PFSK-1 (cell line): ENCODE results near the gene LHPP.

Experiments used
- FOXP2 ChIP-seq: optimal IDR thresholded peaks from 2 replicates; pipeline ENCODE3; 2011; ENCODE audit warnings: borderline replicate concordance, control low read depth, inconsistent platforms; ENCODE audit not compliant: insufficient read depth; ENCODE audit errors: extremely low read length, extremely low read depth
- POLR2AphosphoS5 ChIP-seq: IDR thresholded peaks from 2 replicates; pipeline ENCODE4 v1.6.1; 2012; ENCODE audit warnings: low read depth, mild to moderate bottlenecking, control low read depth, low read length, moderate library complexity
- REST ChIP-seq, 2 experiments: IDR thresholded peaks; 2 replicates each; pipeline versions ENCODE4 v1.6.1 to v1.8.0; 2011 to 2012; ENCODE audit warnings: low read depth in 2 of 2, low read length in 2 of 2, control low read depth in 1 of 2, inconsistent platforms in 1 of 2, mild to moderate bottlenecking in 1 of 2, moderate library complexity in 1 of 2; ENCODE audit not compliant: insufficient read depth in 1 of 2
- SIN3A ChIP-seq: IDR thresholded peaks from 2 replicates; pipeline ENCODE4 v1.6.1; 2012; ENCODE audit warnings: mild to moderate bottlenecking, low read length, moderate library complexity, borderline replicate concordance; ENCODE audit not compliant: insufficient read depth
- TAF1 ChIP-seq: IDR thresholded peaks from 2 replicates; pipeline ENCODE4 v1.6.1; 2012; ENCODE audit warnings: low read length, control low read depth, borderline replicate concordance; ENCODE audit not compliant: insufficient read depth

LHPP gene

DNA sequence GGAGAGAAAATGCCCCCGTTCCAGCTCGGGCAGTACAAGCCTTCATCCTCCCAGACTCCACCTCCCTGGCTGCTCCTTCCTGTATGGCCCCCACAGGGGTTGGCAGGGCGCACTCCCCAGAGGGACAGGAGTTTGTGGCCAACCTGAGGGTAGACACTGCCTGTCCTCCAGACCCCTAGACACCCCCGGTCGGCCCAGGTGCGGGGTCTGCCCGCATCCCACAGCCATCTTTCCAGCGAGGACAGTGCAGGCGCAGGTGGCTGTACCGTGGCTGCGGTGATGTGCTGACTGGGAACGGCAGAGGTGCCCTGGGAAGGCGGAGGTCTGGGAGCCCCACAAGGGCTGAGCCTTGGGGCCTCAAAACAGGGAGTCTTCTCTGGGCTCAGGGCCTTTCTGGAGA lies 81.5 kb downstream of the LHPP start:
- TF ChIP-seq FOXP2 (no peak), REST (IDR thresholded peaks at IDR 0.05; ENCODE audit: insufficient read depth in 1 of 2, low read depth in 2 of 2, low read length in 2 of 2) (no peak), TAF1 (no peak), POLR2AphosphoS5 (no peak), SIN3A (no peak)

GRCh38 chr10:124543971-124544370 lies 82.3 kb downstream of the LHPP start:
- no peak for TF ChIP-seq SIN3A
- no peak for TF ChIP-seq TAF1
- no peak for TF ChIP-seq REST (IDR thresholded peaks at IDR 0.05; ENCODE audit: insufficient read depth in 1 of 2, low read depth in 2 of 2, low read length in 2 of 2)
- no peak for TF ChIP-seq POLR2AphosphoS5
- TF ChIP-seq FOXP2 = no peak

GRCh38 chr10:124544711-124545110 lies 83.1 kb downstream of the LHPP start:
- no peak for TF ChIP-seq FOXP2
- no peak for TF ChIP-seq SIN3A
- TF ChIP-seq REST (IDR thresholded peaks at IDR 0.05; ENCODE audit: insufficient read depth in 1 of 2, low read depth in 2 of 2, low read length in 2 of 2) = no peak
- no peak for TF ChIP-seq TAF1
- no peak for TF ChIP-seq POLR2AphosphoS5

DNA sequence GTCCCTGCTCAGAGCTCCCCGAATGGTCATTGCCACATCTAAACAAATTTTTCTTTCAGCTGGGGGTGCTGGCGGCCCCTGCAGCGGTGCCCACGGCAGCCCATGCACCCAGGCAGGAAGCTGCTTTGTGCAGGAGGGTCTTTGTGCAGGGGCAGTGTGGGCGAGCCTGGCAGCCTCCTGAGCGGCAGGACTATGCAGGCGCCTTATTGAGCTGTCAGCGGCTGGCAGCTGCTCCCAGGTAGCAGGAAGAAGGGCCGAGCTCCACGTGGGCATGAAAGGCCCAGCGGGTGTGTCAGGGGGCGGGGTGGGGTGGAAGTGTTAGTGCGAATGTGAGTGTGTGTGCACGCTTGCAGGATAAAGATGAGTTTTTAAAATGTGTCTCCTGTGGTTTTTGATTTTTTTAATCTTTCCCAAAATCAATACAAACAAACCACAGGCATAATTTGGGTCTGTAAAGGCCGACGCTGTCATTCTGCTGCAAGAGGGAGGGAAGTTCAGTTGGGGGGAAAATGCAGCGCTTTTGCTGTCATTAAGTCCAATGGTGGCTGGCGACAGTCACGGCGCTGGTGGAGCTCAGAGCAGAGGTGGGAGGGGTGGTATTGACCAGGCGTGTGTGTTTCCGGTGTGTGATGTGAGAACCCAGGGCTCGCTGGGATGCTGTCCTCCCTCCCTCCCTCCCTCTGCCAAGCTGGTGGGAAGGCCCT lies 83.9 kb downstream of the LHPP start:
- TF ChIP-seq POLR2AphosphoS5 = no peak
- no peak for TF ChIP-seq REST (IDR thresholded peaks at IDR 0.05; ENCODE audit: insufficient read depth in 1 of 2, low read depth in 2 of 2, low read length in 2 of 2)
- TF ChIP-seq TAF1 = no peak
- TF ChIP-seq SIN3A = no peak
- TF ChIP-seq FOXP2 = no peak

DNA sequence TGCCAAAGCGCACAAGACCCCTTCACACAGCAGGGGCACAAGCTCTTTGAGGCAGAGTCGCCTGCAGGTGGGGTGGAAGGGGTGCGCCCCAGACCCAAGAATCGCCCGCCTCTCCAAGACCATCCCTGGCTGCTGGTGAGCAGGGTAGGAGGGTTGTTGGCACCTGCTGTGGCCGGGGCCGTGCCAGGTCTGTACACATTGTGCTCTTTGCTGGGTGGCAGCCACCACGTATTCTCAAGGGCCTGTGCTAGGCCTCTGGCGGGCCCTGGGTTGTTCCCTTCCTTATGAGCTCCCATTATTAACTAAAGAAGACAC lies 84.4 kb downstream of the LHPP start:
- no peak for TF ChIP-seq TAF1
- no peak for TF ChIP-seq SIN3A
- TF ChIP-seq REST (IDR thresholded peaks at IDR 0.05; ENCODE audit: insufficient read depth in 1 of 2, low read depth in 2 of 2, low read length in 2 of 2) = no peak
- TF ChIP-seq FOXP2 = no peak
- TF ChIP-seq POLR2AphosphoS5 = no peak
